ENCODE results near the gene PCDHB11.
"Not testable (repeated sequence)": the region's sequence is repeated elsewhere in the genome, so short reads cannot be mapped to it uniquely, and the experiment has no call there.

Gene PCDHB11

GRCh38 chr5:141201646-141202045 is 2.2 kb downstream of the PCDHB11 start:
- H3K27ac Mint-ChIP-seq; H3K4me1 Mint-ChIP-seq; H3K36me3 Mint-ChIP-seq; ATAC-seq (replicated peaks); DNase-seq; H3K4me3 Mint-ChIP-seq: not testable (repeated sequence)
- Mint-ChIP-seq H3K9me3 (peaks cover 20% of the 10 kb centered on the region in 2 donors), H3K27me3 (peaks cover 45 to 49% of the 10 kb centered on the region in 2 donors)

- Mint-ChIP-seq H3K9me3 (peaks cover 6 to 7% of the 10 kb centered on the region in 2 donors), H3K27ac (no peak within 1 kb of the TSS), H3K4me1 (no peaks in the 10 kb centered on the region), H3K4me3 (no peak within 1 kb of the TSS), H3K36me3 (peaks cover 6 to 8% of the 10 kb centered on the region in 2 donors), H3K27me3 (peaks cover 48 to 57% of the 10 kb centered on the region in 2 donors)
- no peak for DNase-seq
- ATAC-seq (replicated peaks) = no peak
Observed at GRCh38 chr5:141208478-141208877, 9.1 kb downstream of the PCDHB11 start, which contains the start of gene PCDHB12. TSS of gene PCDHB12 (plus strand) at chr5:141208719. CDS start at chr5:141208908, 189 bp downstream.

- Mint-ChIP-seq H3K27me3 (peaks cover 57 to 66% of the 10 kb centered on the region in 2 donors), H3K9me3 (peaks cover 6 to 11% of the 10 kb centered on the region in 2 donors), H3K36me3 (peaks cover 6 to 12% of the 10 kb centered on the region in 2 donors)
- not testable (repeated sequence) for H3K4me1 Mint-ChIP-seq; DNase-seq; H3K4me3 Mint-ChIP-seq; H3K27ac Mint-ChIP-seq; ATAC-seq (replicated peaks)
Observed at GRCh38 chr5:141210281-141210680, 10.9 kb downstream of the PCDHB11 start.

- peaks cover 6 to 13% of the 10 kb centered on the region in 2 donors for H3K36me3 Mint-ChIP-seq
- peak overlapping the region; percentile 85 for H3K27ac Mint-ChIP-seq
- ATAC-seq (replicated peaks); DNase-seq; H3K4me1 Mint-ChIP-seq: not testable (repeated sequence)
- H3K27me3 Mint-ChIP-seq = peaks cover 62 to 67% of the 10 kb centered on the region in 2 donors
- H3K9me3 Mint-ChIP-seq = peaks cover 6 to 13% of the 10 kb centered on the region in 2 donors
- peak overlapping the region in 1 of 2 donors; percentile 14 for H3K4me3 Mint-ChIP-seq
Observed at GRCh38 chr5:141210849-141211248, 11.4 kb downstream of the PCDHB11 start.

DNA sequence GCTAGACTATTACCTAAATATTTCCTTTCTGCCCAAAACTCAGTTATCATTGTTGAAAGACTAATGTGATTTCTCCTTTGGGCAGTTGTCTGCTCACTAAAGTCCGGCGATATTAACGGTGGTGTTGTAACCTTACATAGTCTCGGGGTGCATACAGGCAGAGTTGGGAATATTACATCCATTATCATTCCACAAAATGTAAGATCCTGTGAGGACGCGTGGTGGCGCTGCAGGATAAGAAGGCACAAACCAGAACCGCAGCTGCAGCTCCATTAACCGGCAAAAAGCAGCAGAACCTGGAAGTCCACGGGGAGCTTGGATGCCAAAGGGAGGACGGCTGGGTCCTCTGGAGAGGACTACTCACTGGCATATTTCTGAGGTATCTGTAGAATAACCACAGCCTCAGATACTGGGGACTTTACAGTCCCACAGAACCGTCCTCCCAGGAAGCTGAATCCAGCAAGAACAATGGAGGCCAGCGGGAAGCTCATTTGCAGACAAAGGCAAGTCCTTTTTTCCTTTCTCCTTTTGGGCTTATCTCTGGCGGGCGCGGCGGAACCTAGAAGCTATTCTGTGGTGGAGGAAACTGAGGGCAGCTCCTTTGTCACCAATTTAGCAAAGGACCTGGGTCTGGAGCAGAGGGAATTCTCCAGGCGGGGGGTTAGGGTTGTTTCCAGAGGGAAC is 14.4 kb downstream of the PCDHB11 start, which contains the start of gene PCDHB13:
Gene PCDHB13, plus strand, starts transcription at position 264 of the 684 bp plus-strand sequence. Its CDS starts 205 bp downstream, at position 469.
- not testable (repeated sequence) for H3K27ac Mint-ChIP-seq; ATAC-seq (replicated peaks); DNase-seq; H3K4me3 Mint-ChIP-seq; H3K4me1 Mint-ChIP-seq
- Mint-ChIP-seq H3K27me3 (peaks cover 50 to 60% of the 10 kb centered on the region in 2 donors), H3K9me3 (peaks cover 6 to 25% of the 10 kb centered on the region in 2 donors), H3K36me3 (peaks cover 6 to 17% of the 10 kb centered on the region in 2 donors)

DNA sequence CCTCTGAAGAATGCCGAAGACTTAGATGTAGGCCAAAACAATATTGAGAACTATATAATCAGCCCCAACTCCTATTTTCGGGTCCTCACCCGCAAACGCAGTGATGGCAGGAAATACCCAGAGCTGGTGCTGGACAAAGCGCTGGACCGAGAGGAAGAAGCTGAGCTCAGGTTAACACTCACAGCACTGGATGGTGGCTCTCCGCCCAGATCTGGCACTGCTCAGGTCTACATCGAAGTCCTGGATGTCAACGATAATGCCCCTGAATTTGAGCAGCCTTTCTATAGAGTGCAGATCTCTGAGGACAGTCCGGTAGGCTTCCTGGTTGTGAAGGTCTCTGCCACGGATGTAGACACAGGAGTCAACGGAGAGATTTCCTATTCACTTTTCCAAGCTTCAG is 15.2 kb downstream of the PCDHB11 start:
- not testable (repeated sequence) for H3K4me3 Mint-ChIP-seq; DNase-seq; H3K4me1 Mint-ChIP-seq; ATAC-seq (replicated peaks); H3K27ac Mint-ChIP-seq
- H3K27me3 Mint-ChIP-seq = peaks cover 47 to 55% of the 10 kb centered on the region in 2 donors
- peaks cover 6 to 29% of the 10 kb centered on the region in 2 donors for H3K9me3 Mint-ChIP-seq
- H3K36me3 Mint-ChIP-seq = peaks cover 6 to 19% of the 10 kb centered on the region in 2 donors

GRCh38 chr5:141215504-141215903 is 16.1 kb downstream of the PCDHB11 start:
- H3K4me3 Mint-ChIP-seq; DNase-seq; H3K27ac Mint-ChIP-seq; ATAC-seq (replicated peaks); H3K4me1 Mint-ChIP-seq: not testable (repeated sequence)
- Mint-ChIP-seq H3K36me3 (peaks cover 3 to 21% of the 10 kb centered on the region in 2 donors), H3K27me3 (peaks cover 47 to 58% of the 10 kb centered on the region in 2 donors), H3K9me3 (peaks cover 5 to 30% of the 10 kb centered on the region in 2 donors)

- H3K9me3 Mint-ChIP-seq = peaks cover 2 to 28% of the 10 kb centered on the region in 2 donors
- DNase-seq; ATAC-seq (replicated peaks); H3K27ac Mint-ChIP-seq; H3K4me3 Mint-ChIP-seq; H3K4me1 Mint-ChIP-seq: not testable (repeated sequence)
- peaks cover 0 to 17% of the 10 kb centered on the region in 2 donors for H3K36me3 Mint-ChIP-seq
- H3K27me3 Mint-ChIP-seq = peaks cover 46 to 56% of the 10 kb centered on the region in 2 donors
Observed at GRCh38 chr5:141216035-141216434, 16.6 kb downstream of the PCDHB11 start.

DNA sequence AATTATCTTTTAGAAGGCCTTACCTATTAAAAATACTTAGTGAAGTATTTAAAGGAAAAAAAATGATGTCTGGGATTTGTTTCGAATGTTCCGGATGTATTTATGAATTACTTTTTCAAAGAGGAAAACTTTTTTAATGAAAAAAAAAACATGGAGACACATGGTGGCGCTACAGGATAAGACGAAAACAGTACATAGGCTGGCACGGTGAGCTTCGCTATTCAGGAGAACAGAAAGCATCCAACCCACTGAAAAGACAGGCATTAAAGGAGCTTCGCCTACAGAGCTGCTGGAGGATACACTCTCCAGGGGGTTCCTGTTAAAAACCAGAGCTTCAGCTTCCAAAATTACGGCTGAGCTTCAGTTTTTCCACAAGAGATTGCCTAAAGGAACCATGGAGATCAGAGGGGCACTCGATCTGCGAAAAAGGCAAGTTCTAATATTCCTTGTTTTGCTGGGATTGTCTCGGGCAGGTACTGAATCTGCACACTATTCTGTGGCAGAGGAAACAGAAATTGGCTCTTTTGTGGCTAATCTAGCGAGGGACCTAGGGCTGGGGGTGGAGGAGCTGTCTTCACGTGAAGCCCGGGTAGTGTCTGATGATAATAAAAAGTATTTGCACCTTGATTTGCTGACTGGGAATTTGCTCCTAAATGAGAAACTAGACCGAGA is 23.8 kb downstream of the PCDHB11 start, which contains the start of gene PCDHB14:
Gene PCDHB14, plus strand, starts transcription at position 232 of the 672 bp plus-strand sequence. Its CDS starts 163 bp downstream, at position 395.
- Mint-ChIP-seq H3K27ac (no peak within 1 kb of the TSS), H3K36me3 (peaks cover 3 to 11% of the 10 kb centered on the region in 2 donors), H3K4me1 (no peaks in the 10 kb centered on the region), H3K4me3 (peak within 1 kb of the TSS; percentile 20 to 22), H3K9me3 (peaks cover 9 to 21% of the 10 kb centered on the region in 2 donors), H3K27me3 (peaks cover 51 to 77% of the 10 kb centered on the region in 2 donors)
- DNase-seq (no peak), ATAC-seq (replicated peaks) (no peak)

GRCh38 chr5:141224844-141225243 is 25.4 kb downstream of the PCDHB11 start:
- H3K36me3 Mint-ChIP-seq; H3K4me1 Mint-ChIP-seq; DNase-seq; H3K27ac Mint-ChIP-seq; ATAC-seq (replicated peaks); H3K4me3 Mint-ChIP-seq: not testable (repeated sequence)
- Mint-ChIP-seq H3K9me3 (peaks cover 9 to 15% of the 10 kb centered on the region in 2 donors), H3K27me3 (peaks cover 51 to 64% of the 10 kb centered on the region in 2 donors)

- H3K27me3 Mint-ChIP-seq = peaks cover 45 to 58% of the 10 kb centered on the region in 2 donors
- not testable (repeated sequence) for ATAC-seq (replicated peaks); DNase-seq; H3K36me3 Mint-ChIP-seq; H3K4me1 Mint-ChIP-seq; H3K27ac Mint-ChIP-seq; H3K4me3 Mint-ChIP-seq
- peaks cover 6 to 12% of the 10 kb centered on the region in 2 donors for H3K9me3 Mint-ChIP-seq
Observed at GRCh38 chr5:141225421-141225820, 26.0 kb downstream of the PCDHB11 start.

DNA sequence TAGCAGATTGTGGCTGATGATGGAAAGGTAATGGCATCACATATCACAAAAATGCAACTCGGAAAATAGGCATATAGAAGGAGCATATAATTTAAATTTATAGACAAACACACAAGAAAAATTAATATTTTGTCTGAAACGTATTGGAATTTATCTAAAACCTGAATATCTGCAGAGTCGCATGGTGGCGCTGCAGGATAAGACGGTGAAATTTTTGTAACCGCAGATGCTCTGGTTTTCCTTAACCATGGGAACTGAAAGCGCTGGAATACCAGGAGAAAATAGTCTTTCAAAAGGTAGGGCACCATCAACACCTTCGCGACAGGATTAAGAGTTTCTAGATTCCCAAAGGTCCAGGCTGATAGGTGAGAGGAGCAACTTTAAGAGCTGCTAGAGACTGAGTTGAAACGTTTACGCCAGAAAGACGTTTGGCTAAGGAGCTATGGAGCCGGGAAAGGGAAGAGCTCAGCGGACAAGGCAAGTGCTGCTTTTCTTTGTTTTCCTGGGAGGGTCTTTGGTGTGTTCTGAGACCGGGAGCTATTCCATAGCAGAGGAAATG is 34.8 kb downstream of the PCDHB11 start:
- Mint-ChIP-seq H3K27me3 (peaks cover 33 to 51% of the 10 kb centered on the region in 2 donors), H3K4me3 (no peak overlapping the region), H3K9me3 (peaks cover 22 to 24% of the 10 kb centered on the region in 2 donors), H3K4me1 (no peaks in the 10 kb centered on the region), H3K27ac (no peak overlapping the region), H3K36me3 (peaks cover 4 to 11% of the 10 kb centered on the region in 2 donors)
- DNase-seq (no peak), ATAC-seq (replicated peaks) (no peak)

- Mint-ChIP-seq H3K27me3 (peaks cover 47 to 68% of the 10 kb centered on the region in 2 donors), H3K9me3 (peaks cover 29 to 36% of the 10 kb centered on the region in 2 donors), H3K36me3 (peaks cover 4 to 19% of the 10 kb centered on the region in 2 donors)
- ATAC-seq (replicated peaks); H3K4me3 Mint-ChIP-seq; H3K4me1 Mint-ChIP-seq; H3K27ac Mint-ChIP-seq; DNase-seq: not testable (repeated sequence)
Observed at GRCh38 chr5:141235922-141236321, 36.5 kb downstream of the PCDHB11 start.

All from stimulated activated naive B cell treated with anti-CD40 and anti-IgM and Interleukin-4, amounts not matched to agents 10 μg/mL and 1 μg/mL and 100 μg/mL, for 72 hours (primary cell).